IMR-90 (cell line): ENCODE data around the gene EED. TPM values are rescaled to one million over a fixed set of nuclear protein-coding genes. Genes with fewer than 3 reads are reported as not detected.
A peak's percentile ranks its signal among the peaks of the same experiment; 100 is the strongest.

Source experiments
- ATAC-seq: fragments of 200-7000 bp; cut with Tn5 transposase; 2 replicates; pipeline ENCODE4 v1.9.1; 2020; ENCODE audit warnings: low read depth, mild to moderate bottlenecking, moderate library complexity
- BruUV-seq: library from RNA; stranded (reverse); fragments of 400-500 nt; replicated peaks from 2 replicates; lab custom pipeline; 2021; lab: Mats Ljungman, UMichigan
- CTCF ChIA-PET: fragments of 300-600 bp; formaldehyde crosslinking; extraction: SDS; loops from one replicate; lab custom pipeline; 2021; ENCODE audit warnings: antibody characterized with exemption; lab: Yijun Ruan, JAX
- POLR2A ChIA-PET: fragments of 300-600 bp; sonication (Branson Sonifier 250); formaldehyde crosslinking; loops from one replicate; lab custom pipeline; 2022; ENCODE audit warnings: antibody characterized with exemption; ENCODE audit not compliant: unreplicated experiment; lab: Charles Lee
- DNase-seq: peaks from one replicate; pipeline ENCODE4 v3.0.0; 2013
- H2AFZ ChIP-seq: replicated peaks from 2 replicates; pipeline ENCODE3; 2013; ENCODE audit warnings: low read length, mild to moderate bottlenecking; ENCODE audit not compliant: poor library complexity
- H2AK5ac ChIP-seq: 2 replicates; pipeline ENCODE4 v1.6.1; 2013; ENCODE audit warnings: low read depth, low read length, inconsistent platforms
- H2AK9ac ChIP-seq: replicated peaks from 2 replicates; pipeline ENCODE3; 2013; ENCODE audit warnings: mild to moderate bottlenecking, low read depth, low read length, moderate library complexity; ENCODE audit not compliant: poor library complexity
- H2BK120ac ChIP-seq: 2 replicates; pipeline ENCODE4 v1.6.1; 2013; ENCODE audit warnings: low read depth, low read length, inconsistent platforms
- H2BK15ac ChIP-seq: 3 replicates; pipeline ENCODE4 v1.6.1; 2013; ENCODE audit warnings: low read depth, low read length, inconsistent platforms
- H2BK20ac ChIP-seq: 2 replicates; pipeline ENCODE4 v1.6.1; 2013; ENCODE audit warnings: low read depth, mild to moderate bottlenecking, inconsistent platforms, low read length, moderate library complexity
- H2BK5ac ChIP-seq: 2 replicates; pipeline ENCODE4 v1.6.1; 2013; ENCODE audit warnings: mild to moderate bottlenecking, low read depth, low read length, inconsistent platforms; ENCODE audit not compliant: poor library complexity, severe bottlenecking
- H3K14ac ChIP-seq: replicated peaks from 2 replicates; pipeline ENCODE4 v1.6.1; 2013; ENCODE audit warnings: low read depth, low read length, inconsistent platforms
- H3K18ac ChIP-seq: 2 replicates; pipeline ENCODE4 v1.6.1; 2013; ENCODE audit warnings: low read depth, low read length, control low read depth
- H3K23ac ChIP-seq: 2 replicates; pipeline ENCODE4 v1.6.1; 2013; ENCODE audit warnings: low read depth, low read length, inconsistent platforms
- H3K27ac ChIP-seq: 2 replicates; pipeline ENCODE4 v1.5.1; 2013; ENCODE audit warnings: mild to moderate bottlenecking, control low read depth, low read length; ENCODE audit not compliant: insufficient read depth
- H3K27me3 ChIP-seq: 2 replicates; pipeline ENCODE4 v1.6.1; 2013; ENCODE audit warnings: low read length; ENCODE audit not compliant: control insufficient read depth, insufficient read depth
- H3K36me3 ChIP-seq: 2 replicates; pipeline ENCODE4 v1.6.1; 2013; ENCODE audit warnings: low read length, mixed read lengths; ENCODE audit not compliant: control insufficient read depth, insufficient read depth
- H3K4ac ChIP-seq: 2 replicates; pipeline ENCODE4 v1.6.1; 2013; ENCODE audit warnings: low read depth, low read length, inconsistent platforms
- H3K4me1 ChIP-seq: 2 replicates; pipeline ENCODE4 v1.6.1; 2013; ENCODE audit warnings: low read length, mixed read lengths; ENCODE audit not compliant: control insufficient read depth, insufficient read depth
- H3K4me2 ChIP-seq: 2 replicates; pipeline ENCODE4 v1.6.1; 2013; ENCODE audit warnings: low read depth, mild to moderate bottlenecking, control low read depth, low read length, moderate library complexity
- H3K4me3 ChIP-seq: 2 replicates; pipeline ENCODE4 v1.5.1; 2013; ENCODE audit warnings: low read depth, mild to moderate bottlenecking, control low read depth, low read length, moderate library complexity; ENCODE audit not compliant: insufficient read depth
- H3K56ac ChIP-seq: 2 replicates; pipeline ENCODE4 v1.6.1; 2013; ENCODE audit warnings: low read length, inconsistent platforms; ENCODE audit not compliant: insufficient read depth; ENCODE audit errors: extremely low read depth
- H3K79me1 ChIP-seq, 2 experiments: 2 replicates each; pipeline ENCODE4 v1.6.1; 2013; ENCODE audit warnings: low read length in 2 of 2, inconsistent platforms in 1 of 2, low read depth in 1 of 2
- H3K9ac ChIP-seq: 2 replicates; pipeline ENCODE4 v1.6.1; 2013; ENCODE audit warnings: low read depth, low read length, control low read depth
- H3K9me1 ChIP-seq: 2 replicates; pipeline ENCODE4 v1.6.1; 2013; ENCODE audit warnings: low read length, inconsistent platforms; ENCODE audit not compliant: insufficient read depth
- H3K9me3 ChIP-seq: 2 replicates; pipeline ENCODE4 v1.6.1; 2013; ENCODE audit warnings: low read length; ENCODE audit not compliant: control insufficient read depth, insufficient read depth
- H4K20me1 ChIP-seq: 2 replicates; pipeline ENCODE4 v1.6.1; 2013; ENCODE audit warnings: low read length, inconsistent platforms; ENCODE audit not compliant: insufficient read depth
- H4K5ac ChIP-seq: 2 replicates; pipeline ENCODE4 v1.6.1; 2013; ENCODE audit warnings: mild to moderate bottlenecking, low read depth, low read length, control low read depth
- H4K8ac ChIP-seq, 2 experiments: 2 replicates each; pipeline ENCODE4 v1.6.1; 2013; ENCODE audit warnings: low read depth in 2 of 2, low read length in 2 of 2, control low read depth in 1 of 2, inconsistent platforms in 1 of 2
- H4K91ac ChIP-seq: 2 replicates; pipeline ENCODE4 v1.6.1; 2013; ENCODE audit warnings: low read depth, low read length, inconsistent platforms; ENCODE audit not compliant: insufficient read depth
- CHD1 ChIP-seq: IDR thresholded peaks from 2 replicates; pipeline ENCODE4 v1.6.1; 2012; ENCODE audit warnings: low read depth, low read length, improper control_type of control experiment
- CTCF ChIP-seq: conservative IDR thresholded peaks from 2 replicates; pipeline ENCODE4 v1.5.1; 2012; ENCODE audit warnings: mild to moderate bottlenecking, low read depth, low read length, improper control_type of control experiment
- ELK1 ChIP-seq: fragments of 150-350 bp; IDR thresholded peaks from 2 replicates; pipeline ENCODE4 v1.6.1; 2016; ENCODE audit warnings: low read depth, mild to moderate bottlenecking, low read length, moderate library complexity, borderline replicate concordance
- MXI1 ChIP-seq: IDR thresholded peaks from 2 replicates; pipeline ENCODE4 v1.6.1; 2012; ENCODE audit warnings: low read depth, mild to moderate bottlenecking, low read length, moderate library complexity, borderline replicate concordance
- NFE2L2 ChIP-seq: fragments of 150-350 bp; IDR thresholded peaks from 2 replicates; pipeline ENCODE4 v1.6.1; 2016; ENCODE audit warnings: low read depth, mild to moderate bottlenecking, low read length
- POLR2A ChIP-seq: IDR thresholded peaks from 2 replicates; pipeline ENCODE4 v1.6.1; 2012; ENCODE audit warnings: mild to moderate bottlenecking, low read depth, low read length
- RAD21 ChIP-seq: IDR thresholded peaks from 2 replicates; pipeline ENCODE4 v1.6.1; 2012; ENCODE audit warnings: low read length, improper control_type of control experiment
- RCOR1 ChIP-seq: IDR thresholded peaks from 2 replicates; pipeline ENCODE4 v1.6.1; 2012; ENCODE audit warnings: mild to moderate bottlenecking, low read length, improper control_type of control experiment; ENCODE audit not compliant: insufficient replicate concordance
- RFX5 ChIP-seq: IDR thresholded peaks from 2 replicates; pipeline ENCODE4 v1.8.0; 2012; ENCODE audit warnings: low read depth, mild to moderate bottlenecking, low read length, moderate library complexity
- SMC3 ChIP-seq: fragments of 150-350 bp; IDR thresholded peaks from 2 replicates; pipeline ENCODE4 v1.6.1; 2016; ENCODE audit warnings: low read depth, mild to moderate bottlenecking, antibody characterized with exemption, low read length, moderate library complexity
- USF2 ChIP-seq: fragments of 150-350 bp; IDR thresholded peaks from 2 replicates; pipeline ENCODE4 v1.6.1; 2017; ENCODE audit warnings: mild to moderate bottlenecking, antibody characterized with exemption, low read length, low read depth
- WGBS, 2 experiments: methylation state at CpG; one replicate each; pipeline versions ENCODE4 v1.1.5 to v1.1.7; 2013; ENCODE audit warnings: missing lambda C conversion rate in 2 of 2; ENCODE audit not compliant: insufficient read length in 1 of 2; ENCODE audit errors: extremely low coverage in 2 of 2; 5-methylcytosine and 5-hydroxymethylcytosine counted together
- dilution Hi-C: fragments of 300-500 bp; cut with HindIII; formaldehyde crosslinking; loops from one replicate; pipeline ENCODE4 v1.14.3; 2018; ENCODE audit warnings: low sequenced_read_pairs; ENCODE audit not compliant: unreplicated experiment
- in situ Hi-C: fragments of 300-500 bp; cut with MboI; formaldehyde crosslinking; loops from 3 replicates; pipeline ENCODE4 v1.14.3; 2019; ENCODE audit warnings: low sequenced_read_pairs, inconsistent platforms, mixed read lengths
- intact Hi-C: fragments of 100-400 bp; cut with micrococcal nuclease; formaldehyde crosslinking; loops from 2 replicates; pipeline ENCODE4 v1.10.0; 2022
- polyA plus RNA-seq, 3 experiments: library from polyadenylated mRNA; depleted of rRNA; stranded (reverse); fragments of >200 nt; gene quantifications; 2 replicates each; pipeline ENCODE4 v1.2.3, GENCODE V29; 2012; ENCODE audit warnings: low replicate concordance in 1 of 3
- total RNA-seq: library from RNA; depleted of rRNA; stranded (reverse); fragments of >200 nt; gene quantifications from 2 replicates; pipeline ENCODE4 v1.2.3, GENCODE V29; 2012

EED gene
- total and polyA plus RNA-seq, 2 of the 4 experiments (the other 2 are of a cell fraction), result 11.1 to 11.5 TPM

GRCh38 chr11:86247608-86248007 lies 3.1 kb downstream of the EED start:
- no peak overlapping the region for H2BK15ac ChIP-seq
- H2AK5ac ChIP-seq, result no peak overlapping the region
- H3K4ac ChIP-seq, result no peak overlapping the region
- dilution Hi-C loops (no loop called here), intact Hi-C loops (no loop called here), in situ Hi-C loops (no loop called here)
- H3K9me1 ChIP-seq, result peaks cover 6% of the 10 kb centered on the region
- no peak overlapping the region for H3K27ac ChIP-seq
- no peak overlapping the region for H3K18ac ChIP-seq
- ChIA-PET CTCF (no interaction called here), POLR2A (no interaction called here)
- H4K8ac ChIP-seq, result no peak overlapping the region
- ATAC-seq (no peak), DNase-seq (no peak)
- H3K79me1 ChIP-seq, result peaks cover 7 to 36% of the 10 kb centered on the region in 2 experiments
- no peak overlapping the region for H2BK20ac ChIP-seq
- peaks cover 37% of the 10 kb centered on the region for H4K20me1 ChIP-seq
- H3K56ac ChIP-seq, result no peak overlapping the region
- H2AFZ ChIP-seq, result no peak overlapping the region
- peak overlapping the region; percentile 71; the same call in 1 of the 2 replicates for H3K23ac ChIP-seq
- no peak overlapping the region for H2BK120ac ChIP-seq
- TF ChIP-seq USF2 (no peak), MXI1 (no peak), NFE2L2 (no peak), RFX5 (no peak), RCOR1 (no peak), POLR2A (no peak), CTCF (no peak), CHD1 (no peak), RAD21 (no peak), SMC3 (no peak), ELK1 (no peak)
- no TSS peak for BruUV-seq
- WGBS, 2 experiments, result no CpG with 5 or more reads among the region's 1 CpG
- H3K9me3 ChIP-seq, result no peaks in the 10 kb centered on the region
- no peaks in the 10 kb centered on the region for H3K27me3 ChIP-seq
- no peak overlapping the region for H4K91ac ChIP-seq
- H3K9ac ChIP-seq, result no peak overlapping the region
- no peak overlapping the region for H3K4me2 ChIP-seq
- no peak overlapping the region for H3K14ac ChIP-seq
- no peak overlapping the region for H2BK5ac ChIP-seq
- H3K36me3 ChIP-seq, result no peaks in the 10 kb centered on the region; the same call in 1 of the 2 replicates
- no peak overlapping the region for H4K5ac ChIP-seq
- H3K4me3 ChIP-seq, result no peak overlapping the region
- no peak overlapping the region for H2AK9ac ChIP-seq
- no peaks in the 10 kb centered on the region for H3K4me1 ChIP-seq
